ENCODE measurements around the gene HES2.

- TF ChIP-seq CTCF (IDR thresholded peaks at IDR 0.05) (no peak), POLR2A (IDR thresholded peaks at IDR 0.05) (no peak)
Observed at GRCh38 chr1:6399294-6399693, 20.4 kb downstream of the HES2 start.

All from lower leg skin (tissue), 3 donors.